GM21390 (cell line): ENCODE measurements around the gene SDK1.
"Not testable (repeated sequence)": the region's sequence is repeated elsewhere in the genome, so short reads cannot be mapped to it uniquely, and the experiment has no call there.

ENCODE experiments used
- ATAC-seq: cut with Tn5 transposase; IDR thresholded peaks from one replicate; pipeline ENCODE4 v1.9.1; 2021; ENCODE audit not compliant: unreplicated experiment

Gene SDK1

DNA sequence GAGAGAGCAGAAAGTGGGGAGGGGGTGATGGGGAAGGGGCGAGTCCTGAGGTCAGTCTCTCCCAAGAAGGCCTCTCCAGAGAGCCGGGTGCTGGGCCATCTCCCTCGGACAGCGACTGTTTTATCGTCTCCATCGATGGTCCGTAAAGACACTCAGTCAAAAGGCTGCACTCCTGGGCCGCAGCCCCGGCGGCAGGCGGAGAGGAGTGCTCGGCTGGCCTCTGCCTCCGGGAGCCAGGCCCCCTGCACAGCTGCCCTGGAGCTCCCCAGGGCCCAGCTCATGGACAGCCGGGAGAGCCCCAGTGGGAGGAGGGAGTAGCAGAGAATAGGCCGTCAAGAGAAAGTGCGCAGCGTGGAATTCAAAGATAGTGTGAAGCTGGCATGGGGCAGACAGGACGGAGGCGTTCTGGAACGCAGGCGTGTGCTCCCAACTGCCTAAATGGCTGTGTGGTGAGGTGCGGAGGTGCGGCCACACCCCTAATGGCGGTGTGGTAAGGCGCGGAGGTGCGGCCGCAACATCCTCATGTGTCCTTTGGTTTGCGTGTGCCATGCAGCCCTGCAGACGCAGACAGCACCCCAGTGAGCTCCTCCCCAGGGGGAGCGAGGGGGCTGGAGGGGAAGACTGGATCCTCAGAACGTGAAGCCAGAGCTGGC is 903.6 kb downstream of the SDK1 start:
- ATAC-seq, result no peak

- ATAC-seq, result no peak
Observed at GRCh38 chr7:4205828-4206227, 904.8 kb downstream of the SDK1 start.

DNA sequence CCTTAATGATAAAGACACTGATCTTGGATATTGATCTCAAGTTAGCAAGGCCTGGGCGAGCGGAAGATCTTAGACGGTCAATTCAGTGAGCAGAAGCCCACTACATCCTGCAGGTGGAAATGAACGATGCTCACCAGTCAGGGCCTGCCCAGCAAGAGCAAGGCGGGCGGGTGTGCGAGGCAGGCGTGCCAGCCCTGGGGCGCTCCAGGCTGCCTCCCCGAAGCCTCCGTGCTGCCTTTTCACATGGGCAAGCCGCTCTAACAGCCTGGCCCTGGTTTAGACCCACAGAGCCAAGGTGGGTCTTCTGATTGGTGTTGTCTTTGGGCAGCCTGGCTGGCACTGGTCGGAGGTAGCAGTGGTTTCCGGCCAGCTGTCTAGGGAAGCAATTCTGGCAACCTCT is 906.0 kb downstream of the SDK1 start:
- ATAC-seq, result no peak

DNA sequence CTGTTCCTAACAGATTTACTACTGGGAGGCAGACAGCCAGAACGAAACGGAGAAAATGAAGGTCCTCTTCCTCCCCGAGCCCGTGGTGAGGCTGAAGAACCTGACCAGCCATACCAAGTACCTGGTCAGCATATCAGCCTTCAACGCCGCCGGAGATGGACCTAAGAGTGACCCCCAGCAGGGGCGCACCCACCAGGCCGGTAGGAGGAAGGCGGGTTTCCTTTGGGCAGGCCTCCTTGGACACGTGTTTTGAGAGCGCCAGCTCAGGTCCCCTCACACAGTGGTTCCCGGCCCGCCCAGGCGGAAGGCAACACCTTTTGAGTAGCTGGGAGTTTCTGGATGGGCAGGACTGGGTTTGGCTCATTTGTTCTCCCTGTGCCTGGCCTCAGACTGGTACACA is 907.0 kb downstream of the SDK1 start:
- no peak for ATAC-seq

GRCh38 chr7:4208586-4208985 is 907.5 kb downstream of the SDK1 start:
- ATAC-seq, result no peak

DNA sequence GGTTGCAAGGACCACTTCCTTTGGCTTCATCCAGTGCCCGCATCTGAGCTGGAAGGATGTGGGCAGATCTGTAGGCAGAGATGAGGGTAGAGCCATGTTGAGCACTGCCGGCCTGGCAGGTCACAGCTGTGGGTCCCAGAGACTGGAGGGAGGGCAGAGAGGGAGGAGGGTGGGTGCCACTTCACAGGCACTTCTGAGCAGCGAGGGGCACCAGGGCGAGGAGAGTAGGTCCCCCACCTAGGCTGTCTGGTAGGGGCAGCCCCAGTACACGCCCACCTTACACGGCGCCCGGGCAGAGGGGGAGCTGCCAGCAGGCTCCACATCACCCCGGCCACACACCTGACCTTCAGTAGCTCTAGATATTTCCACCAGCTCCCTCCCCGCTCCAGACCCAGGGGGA is 908.1 kb downstream of the SDK1 start:
- no peak for ATAC-seq

DNA sequence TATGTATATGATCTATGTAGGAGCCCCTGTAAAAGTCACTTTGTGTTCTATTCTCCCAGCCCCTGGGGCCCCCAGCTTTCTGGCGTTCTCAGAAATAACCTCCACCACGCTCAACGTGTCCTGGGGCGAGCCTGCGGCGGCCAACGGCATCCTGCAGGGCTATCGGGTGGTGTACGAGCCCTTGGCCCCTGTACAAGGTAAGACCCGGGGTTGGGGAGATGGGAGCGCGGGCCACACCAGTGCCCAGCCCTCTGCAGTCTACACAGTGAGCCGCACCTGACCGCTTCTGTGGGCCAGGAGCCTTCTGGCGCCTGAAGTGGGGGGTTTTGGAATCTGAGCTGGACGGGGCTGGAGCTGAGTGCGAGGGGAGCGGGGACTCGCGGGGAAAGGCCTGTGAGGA is 908.9 kb downstream of the SDK1 start:
- no peak for ATAC-seq

GRCh38 chr7:4210821-4211220 is 909.8 kb downstream of the SDK1 start:
- no peak for ATAC-seq

- ATAC-seq, result no peak
Observed at GRCh38 chr7:4211261-4211660, 910.2 kb downstream of the SDK1 start.

- no peak for ATAC-seq
Observed at GRCh38 chr7:4212376-4212775, 911.3 kb downstream of the SDK1 start.

DNA sequence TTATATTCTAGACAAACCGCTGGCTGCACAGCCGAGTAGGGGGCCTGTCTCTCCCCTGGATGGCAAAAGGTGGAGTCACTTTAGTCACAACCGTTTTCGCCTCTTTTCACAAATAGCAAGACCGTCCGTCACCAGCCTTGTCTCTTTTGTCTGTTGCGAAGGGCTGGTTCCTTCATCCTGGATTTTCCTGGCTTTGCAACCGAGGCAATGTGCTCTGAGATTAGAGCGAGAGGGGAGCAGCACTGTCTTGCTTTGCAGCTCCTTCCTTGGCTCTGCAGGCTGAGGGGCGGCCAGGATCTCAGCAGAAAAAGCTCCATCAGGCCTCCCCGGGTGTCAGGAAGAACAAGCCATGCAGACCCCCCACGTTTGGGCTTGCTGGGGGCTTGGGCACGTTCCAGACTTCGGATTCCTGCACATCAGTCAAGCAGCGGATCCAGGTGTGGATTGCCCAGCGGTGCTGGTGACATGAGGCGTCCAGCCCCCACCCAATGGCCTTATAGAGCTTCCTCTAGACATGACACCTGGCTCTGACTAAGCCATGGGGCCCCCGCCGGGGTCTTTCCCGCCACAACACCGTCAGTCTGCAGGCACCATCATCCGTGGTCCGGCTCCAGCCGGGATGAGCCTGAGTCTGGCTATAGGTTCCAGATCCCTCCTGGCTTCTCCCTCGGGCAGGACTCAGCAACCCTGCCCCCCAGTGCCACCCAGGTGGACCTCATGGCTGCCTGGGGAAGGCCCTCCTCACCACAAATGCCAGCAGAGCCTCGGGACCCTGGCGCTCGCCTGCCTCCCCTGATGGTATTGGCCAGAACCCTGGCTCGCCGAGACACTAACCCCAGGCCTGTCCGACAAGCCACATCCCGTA is 913.5 kb downstream of the SDK1 start:
- ATAC-seq, result no peak

DNA sequence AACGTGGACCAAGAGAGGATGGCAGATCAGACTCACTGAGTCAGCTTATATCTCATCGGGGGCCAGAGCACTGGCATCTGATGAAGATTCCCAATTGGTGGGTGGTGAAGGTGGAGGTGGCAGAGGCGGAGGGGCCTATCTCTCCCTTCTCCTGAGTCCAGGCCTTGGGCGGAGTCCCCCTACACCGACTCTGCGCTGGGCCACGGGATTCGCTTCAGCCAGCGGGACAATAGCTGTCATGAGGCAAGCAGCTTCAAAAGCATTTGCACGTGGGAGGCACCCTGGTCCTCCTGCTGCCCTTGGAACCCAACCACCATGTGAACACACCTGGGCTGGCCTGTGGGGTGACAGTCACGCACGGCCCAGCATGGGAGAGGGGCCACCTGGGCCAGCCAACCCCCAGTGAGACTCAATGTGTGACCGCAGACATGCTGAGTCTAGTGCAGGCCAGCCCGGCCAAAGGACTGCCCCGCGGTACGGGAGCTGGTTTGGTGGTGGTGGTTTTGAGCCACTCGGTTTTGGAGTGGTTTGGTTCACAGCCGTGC is 914.2 kb downstream of the SDK1 start:
- ATAC-seq, result no peak

DNA sequence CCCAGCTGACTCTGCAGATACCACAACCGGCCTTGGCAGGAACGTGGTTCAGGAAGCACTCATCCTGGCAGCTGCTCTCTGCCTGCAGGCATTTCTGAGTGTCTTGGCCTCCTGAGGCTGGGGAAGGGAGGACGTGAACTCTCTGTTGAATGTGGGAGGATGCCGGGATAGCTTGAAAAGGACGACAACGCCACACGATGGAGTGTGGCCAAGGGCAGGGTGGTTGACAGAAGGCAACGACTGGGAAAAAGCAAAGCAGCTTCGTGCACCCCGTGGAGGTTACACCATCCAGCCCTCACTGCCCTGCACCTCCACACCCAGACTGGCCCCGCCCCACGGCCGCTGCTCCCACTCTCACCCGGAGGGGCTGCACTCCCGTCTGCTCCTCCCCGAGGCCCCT is 915.0 kb downstream of the SDK1 start:
- ATAC-seq, result no peak

DNA sequence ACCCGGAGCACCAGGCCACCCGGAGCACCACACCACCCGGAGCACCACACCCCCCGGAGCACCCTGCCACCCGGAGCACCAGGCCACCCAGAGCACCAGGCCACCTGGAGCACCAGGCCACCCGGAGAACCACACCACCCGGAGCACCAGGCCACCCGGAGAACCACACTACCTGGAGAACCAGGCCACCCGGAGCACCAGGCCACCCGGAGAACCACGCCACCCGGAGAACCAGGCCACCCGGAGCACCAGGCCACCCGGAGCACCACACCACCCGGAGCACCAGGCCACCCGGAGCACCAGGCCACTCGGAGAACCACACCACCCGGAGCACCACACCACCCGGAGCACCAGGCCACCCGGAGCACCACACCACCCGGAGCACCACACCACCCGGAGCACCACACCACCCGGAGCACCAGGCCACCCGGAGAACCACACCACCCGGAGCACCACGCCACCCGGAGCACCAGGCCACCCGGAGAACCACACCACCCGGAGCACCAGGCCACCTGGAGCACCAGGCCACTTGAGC is 916.1 kb downstream of the SDK1 start:
- not testable (repeated sequence) for ATAC-seq

GRCh38 chr7:4218481-4218880 is 917.4 kb downstream of the SDK1 start:
- ATAC-seq, result no peak

DNA sequence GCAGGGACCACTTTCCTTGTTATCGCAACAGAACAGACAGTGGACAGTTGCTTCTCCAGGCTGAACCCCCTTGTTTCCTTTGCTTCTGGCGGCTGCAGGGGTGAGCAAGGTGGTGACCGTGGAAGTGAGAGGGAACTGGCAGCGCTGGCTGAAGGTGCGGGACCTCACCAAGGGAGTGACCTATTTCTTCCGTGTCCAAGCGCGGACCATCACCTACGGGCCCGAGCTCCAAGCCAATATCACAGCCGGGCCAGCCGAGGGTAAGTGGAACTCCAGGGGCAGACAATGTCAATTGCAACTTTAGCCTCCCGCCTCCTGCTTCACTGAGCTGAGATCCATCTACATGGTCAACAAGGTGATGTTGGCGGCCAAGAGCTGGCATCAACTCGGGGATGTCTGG is 919.0 kb downstream of the SDK1 start:
- ATAC-seq, result no peak

GRCh38 chr7:4221043-4221442 is 920.0 kb downstream of the SDK1 start:
- no peak for ATAC-seq

DNA sequence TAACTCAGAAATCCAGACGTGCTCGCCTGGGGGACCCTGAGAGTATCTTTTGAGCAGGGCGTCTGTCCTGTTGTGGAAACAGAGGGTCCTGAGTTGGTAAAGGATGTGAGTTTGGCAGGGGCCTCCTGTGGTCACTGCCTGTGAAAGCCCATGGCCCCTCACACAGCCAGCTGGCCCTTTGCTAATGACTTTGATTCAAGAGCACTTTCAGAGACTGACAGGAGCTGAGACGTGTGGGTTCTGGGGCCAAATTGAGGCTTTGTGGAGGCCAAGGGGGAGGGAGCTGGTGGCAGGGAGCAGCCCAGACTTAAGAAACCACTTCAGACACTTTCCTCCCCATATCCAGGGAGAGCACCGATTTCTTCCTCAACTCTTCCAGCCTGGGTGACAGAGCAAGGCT is 921.6 kb downstream of the SDK1 start:
- ATAC-seq, result no peak

GRCh38 chr7:4225361-4225771 is 924.3 kb downstream of the SDK1 start:
- ATAC-seq, result no peak

GRCh38 chr7:4225881-4226523 is 925.0 kb downstream of the SDK1 start:
- no peak for ATAC-seq

DNA sequence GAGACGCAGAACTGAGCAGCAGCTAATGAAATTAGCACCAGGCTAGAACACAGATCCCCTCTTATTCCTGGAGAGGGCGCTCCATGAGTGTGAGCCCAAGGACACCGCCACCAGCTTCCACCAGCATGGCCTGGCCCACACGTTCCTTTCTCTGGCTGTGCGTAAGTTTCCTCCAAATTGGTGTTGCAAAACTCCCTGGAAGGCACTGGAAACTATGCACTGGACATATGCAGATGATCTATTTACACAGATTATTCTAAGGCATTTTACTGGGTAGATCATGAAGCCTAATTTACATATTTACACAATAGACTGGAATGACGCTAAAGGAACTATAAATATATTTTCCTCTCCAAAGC is 925.5 kb downstream of the SDK1 start:
- no peak for ATAC-seq
